Cardiac septum (tissue), 1 donor: ENCODE results near the gene PLXNA2. TPM values are rescaled to one million over a fixed set of nuclear protein-coding genes. Genes with fewer than 3 reads are reported as not detected.

ENCODE experiments used
- DNase-seq: peaks from one replicate; pipeline ENCODE4 v3.0.0-alpha.2; 2020; ENCODE audit warnings: low spot score
- intact Hi-C: fragments of 100-400 bp; cut with DNase I; formaldehyde crosslinking; loops from one replicate; pipeline ENCODE4 v1.14.0; 2022
- total RNA-seq: library from RNA; stranded (reverse); fragmentation: NEBNext Ultra II Directional; extraction: Animal tissue kit (Norgen Biotek cat#: 25700); gene quantifications from one replicate; pipeline ENCODE4 v1.2.1, GENCODE V29; 2021
- donor health status: DM: no; HTN: no; CAD: no.

PLXNA2 gene
- total RNA-seq, 1 donor from 2014 or later: 23.8 TPM

DNA sequence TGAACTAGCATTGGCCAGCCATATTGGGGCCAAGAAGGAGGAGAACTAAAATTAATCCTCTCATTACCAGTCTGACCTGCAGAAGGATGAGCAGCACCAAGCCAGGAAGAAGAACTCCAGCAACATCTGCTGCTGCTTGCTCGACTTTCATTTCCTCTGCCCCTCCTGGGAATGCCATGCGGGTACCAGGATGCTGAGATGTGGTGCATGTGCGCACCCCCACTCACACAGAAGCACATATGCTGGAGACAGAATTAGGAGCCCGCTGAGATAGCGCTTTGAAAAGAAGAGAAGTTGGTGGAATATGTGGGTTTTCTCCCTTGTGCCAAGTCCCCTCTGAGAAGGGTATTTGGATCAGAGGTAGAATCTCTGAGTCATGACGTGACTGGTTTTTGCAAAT, 70.4 kb downstream of the PLXNA2 start:
- no peak for DNase-seq

DNA sequence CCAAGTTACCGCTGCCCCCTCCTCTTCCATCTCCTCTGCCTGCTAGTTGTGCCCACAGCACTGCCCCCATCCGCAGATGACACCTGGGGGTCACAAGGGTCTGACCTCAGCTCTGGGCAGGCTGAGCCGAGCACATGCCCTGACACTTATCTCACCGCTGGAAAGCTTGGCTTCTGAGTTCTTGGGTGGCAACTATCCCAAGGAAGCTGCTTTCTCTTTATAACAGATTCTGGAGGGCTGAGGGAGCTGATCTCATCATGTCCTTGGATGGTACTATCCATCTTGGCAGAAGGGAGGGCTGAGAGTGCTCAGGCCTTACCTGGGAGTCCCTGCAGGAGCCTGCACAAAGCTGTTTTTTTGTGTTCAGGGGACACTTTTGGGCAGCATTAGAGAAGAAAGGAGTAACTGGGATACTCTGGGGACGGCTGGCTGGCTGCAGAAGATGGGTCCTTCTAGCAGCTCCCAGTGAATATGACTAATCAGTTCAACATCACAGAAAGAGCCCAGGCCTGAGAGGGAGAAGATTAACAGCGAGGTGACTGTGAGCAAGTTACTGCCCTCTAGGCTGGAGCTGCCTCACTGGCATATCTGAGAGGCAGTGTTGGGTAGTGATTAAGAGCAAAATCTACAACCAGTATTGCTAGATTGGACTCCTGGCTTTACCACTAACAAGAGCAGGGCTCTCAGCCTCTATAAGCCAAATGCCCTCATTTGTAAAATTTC, 71.6 kb downstream of the PLXNA2 start:
- intact Hi-C loops: loop anchor here (5.0 kb wide), 1 partner anchor 40 kb away; no protein-coding TSS in a partner anchor
- no peak for DNase-seq

More for the DNA sequence above, 70.4 kb downstream of the PLXNA2 start:
- intact Hi-C loops: loop anchor here (5.0 kb wide), 1 partner anchor 39 kb away; no protein-coding TSS in a partner anchor

DNA sequence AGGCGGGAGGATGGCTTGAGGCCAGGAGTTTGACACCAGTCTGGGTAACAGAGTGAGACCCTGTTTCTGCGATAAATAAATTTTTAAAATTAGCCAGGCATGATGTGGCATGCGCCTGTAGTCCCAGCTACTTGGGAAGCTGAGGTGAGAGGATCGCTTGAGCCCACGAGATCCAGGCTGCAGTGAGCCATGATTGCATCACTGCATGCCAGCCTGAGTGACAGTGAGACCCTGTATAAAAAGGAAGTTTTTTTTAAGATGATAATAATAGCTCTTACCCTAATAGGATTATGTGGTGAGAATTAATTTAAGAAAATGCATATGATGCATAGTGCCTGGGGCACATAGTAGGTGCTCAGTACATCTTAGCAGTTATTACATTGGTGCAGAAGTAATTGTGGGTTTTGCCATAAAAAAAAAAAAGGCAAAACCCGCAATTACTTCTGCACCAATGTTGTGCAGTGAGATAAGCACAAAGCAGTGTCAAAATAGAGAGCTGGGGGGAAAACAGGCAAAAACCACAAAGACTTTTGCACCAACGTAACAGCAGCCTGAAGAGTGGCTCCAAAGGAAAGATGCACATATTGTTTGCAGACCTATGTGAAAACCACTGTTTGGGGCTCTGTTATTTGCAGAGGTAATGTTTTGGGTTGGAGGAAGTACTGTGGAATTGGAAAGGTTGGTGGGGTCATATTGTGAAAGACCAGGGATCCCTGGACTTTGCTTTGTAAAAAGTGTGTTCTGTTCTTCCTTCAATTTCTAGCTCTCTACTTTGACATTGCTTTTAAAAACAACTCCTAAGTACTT, 72.4 kb downstream of the PLXNA2 start:
- intact Hi-C loops: loop anchor here (5.0 kb wide), 1 partner anchor 40 kb away; no protein-coding TSS in a partner anchor
- no peak for DNase-seq

DNA sequence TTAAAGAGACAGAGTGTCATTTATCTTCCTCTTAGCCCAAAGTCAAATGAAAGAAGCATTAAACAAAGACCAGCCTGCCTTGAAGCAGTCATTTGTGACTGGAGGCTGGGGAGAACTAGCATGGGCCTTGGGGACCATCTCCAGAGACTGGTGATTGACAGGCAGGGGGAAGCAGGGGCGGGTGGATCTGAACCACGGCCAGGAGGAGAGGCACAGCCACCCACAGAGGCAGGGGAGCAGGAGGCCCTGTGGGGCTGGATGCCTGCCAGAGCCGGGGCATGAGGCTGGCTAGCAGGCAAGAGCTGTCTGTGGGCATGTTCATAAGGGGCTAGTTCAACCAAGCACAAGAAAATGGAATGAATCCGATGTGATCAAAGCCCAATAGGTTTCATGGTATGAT, 73.9 kb downstream of the PLXNA2 start:
- intact Hi-C loops: loop anchor here (5.0 kb wide), 1 partner anchor 42 kb away; no protein-coding TSS in a partner anchor

DNA sequence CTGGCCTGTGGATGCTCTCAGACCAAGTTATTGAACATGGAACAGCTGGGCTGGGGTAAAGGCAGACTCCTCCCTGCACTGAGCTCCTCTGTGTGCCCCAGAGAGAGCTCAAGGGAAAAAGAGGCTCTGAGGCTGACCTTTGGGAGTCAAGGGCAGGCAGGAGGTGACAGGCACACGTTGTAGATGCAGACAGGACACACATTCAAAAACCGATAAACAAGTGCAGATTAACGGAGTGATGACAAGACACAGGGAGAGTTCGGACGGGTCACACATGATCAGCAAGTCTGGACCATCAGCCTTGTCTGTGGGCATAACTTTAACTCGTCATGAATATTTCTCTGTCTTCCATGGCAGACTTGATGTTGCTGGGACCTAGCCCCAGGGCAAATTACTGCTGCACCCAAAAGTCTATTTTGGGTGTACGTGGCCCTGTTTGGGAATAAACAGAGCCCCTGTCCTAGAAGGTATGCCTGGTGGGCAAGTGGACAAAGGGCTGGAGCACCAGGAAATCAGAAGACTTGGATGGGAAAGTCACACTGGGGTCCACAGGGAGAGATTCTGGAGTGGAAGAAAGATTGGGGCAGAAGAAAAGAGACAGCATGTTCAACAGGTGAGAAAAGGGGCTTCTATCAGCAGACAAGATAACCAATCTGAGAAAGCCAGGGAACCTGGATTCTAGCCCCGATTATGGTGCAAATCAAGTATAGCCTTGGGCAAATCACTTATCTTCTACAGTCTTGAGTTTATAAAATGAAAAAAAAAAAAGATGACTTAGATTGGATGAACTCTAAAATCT, 74.9 kb downstream of the PLXNA2 start:
- intact Hi-C loops: no loop called here
- no peak for DNase-seq

More for the DNA sequence above, 73.9 kb downstream of the PLXNA2 start:
- DNase-seq: peak; percentile 82

DNA sequence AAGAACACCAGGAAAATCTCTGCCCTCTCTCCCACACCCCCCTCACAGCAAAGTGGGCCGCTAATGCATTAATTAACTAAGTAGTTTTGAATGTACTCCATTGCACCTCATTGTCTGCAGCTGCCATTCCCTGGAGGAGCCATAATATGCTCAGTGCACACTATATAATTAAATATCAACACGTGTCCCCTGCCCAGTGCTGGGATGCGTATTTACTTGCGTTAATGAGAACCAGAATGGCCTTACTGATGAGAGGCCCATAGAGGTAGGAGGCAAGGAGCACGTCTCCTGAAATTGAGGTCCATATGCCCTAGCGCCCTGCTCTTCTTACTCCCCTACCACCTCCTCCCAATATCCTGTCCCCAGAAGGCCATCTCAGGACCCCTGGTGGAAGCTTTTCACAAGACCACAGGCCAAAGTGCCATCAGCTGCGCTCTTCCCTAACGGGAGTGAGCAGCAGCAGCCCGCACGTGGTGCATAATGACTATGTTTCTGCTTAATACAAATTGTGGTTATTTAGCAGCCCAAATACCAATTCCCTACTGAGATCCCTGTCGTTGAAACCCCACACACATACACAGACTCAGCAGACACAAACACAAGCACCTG, 76.8 kb downstream of the PLXNA2 start:
- intact Hi-C loops: no loop called here
- DNase-seq: no peak

DNA sequence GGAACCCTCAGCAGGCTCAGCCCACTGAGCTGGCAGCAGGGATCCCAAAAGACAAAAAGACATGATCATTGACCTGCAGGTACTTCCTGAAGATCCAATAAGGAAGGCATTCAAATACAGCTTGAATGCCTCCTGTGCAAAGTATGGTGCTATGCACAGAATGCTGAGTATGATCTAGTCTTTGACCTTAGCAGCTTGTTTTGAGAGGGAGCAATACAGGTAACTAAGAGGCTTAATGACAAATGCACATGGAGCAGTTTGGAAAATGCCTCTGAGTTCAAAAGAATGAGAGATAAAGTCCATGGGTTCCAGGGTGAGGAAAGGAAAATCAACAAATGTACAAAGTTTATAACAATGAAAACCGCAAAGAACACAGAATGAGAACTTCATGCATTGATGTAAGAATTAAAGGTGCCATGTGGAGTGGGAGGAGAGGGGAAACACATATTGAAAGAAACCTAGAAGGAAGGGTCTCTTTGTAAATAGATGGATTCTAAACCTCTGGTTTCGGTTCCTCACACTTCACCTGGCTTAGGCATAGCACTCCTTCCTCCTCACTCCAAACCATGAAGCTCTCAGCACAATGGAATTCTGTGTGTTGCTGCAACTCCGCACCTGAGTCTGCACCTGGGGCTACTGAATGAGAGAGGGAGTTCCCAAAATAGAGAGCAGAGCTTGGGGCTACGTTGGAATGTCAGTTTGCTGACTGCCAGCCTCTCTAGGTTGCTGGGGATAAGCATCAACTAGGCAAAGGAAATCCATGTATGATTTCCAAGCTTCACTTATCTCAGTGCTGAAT, 77.6 kb downstream of the PLXNA2 start:
- intact Hi-C loops: no loop called here
- no peak for DNase-seq

DNA sequence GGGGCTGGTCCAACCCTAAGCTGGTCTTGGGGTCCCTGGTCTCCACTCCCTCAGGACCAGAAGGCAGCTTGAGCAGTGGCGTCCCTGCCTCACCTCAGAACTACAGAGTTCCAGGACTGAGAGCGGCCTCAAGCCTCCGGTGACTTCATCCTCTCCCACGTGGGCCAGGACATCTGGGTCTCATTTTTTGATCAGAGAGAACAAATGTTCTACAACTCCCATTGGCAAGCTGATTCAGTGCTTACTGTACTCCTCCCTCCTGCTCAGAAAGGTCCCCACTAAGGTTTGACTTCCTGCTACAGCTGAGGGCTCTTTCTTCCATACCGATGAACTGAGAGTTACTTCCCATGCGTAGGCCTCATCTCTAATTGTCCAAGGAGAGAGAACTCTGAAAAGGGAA, 78.5 kb downstream of the PLXNA2 start:
- no peak for DNase-seq
- intact Hi-C loops: no loop called here

DNA sequence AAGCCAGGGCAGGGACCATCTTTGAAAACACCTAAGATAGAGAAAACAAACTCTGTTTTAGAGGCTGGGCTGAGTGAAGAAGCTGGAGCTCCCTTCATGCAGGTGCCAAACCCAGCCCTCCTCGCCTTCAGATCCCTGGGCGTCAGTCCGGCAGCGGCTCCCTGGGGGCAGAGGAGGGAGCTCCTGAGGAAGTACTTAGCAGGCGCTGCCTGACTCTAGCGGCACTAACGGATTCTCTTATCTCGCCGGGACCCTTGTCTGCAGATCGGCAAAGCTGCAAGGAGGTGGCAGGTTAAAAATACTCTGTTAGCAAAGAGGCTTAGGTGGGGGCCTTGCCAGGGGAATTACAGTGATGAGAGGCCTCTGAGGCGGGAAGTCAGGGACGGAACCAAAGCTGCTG, 79.6 kb downstream of the PLXNA2 start:
- intact Hi-C loops: no loop called here
- DNase-seq: no peak

DNA sequence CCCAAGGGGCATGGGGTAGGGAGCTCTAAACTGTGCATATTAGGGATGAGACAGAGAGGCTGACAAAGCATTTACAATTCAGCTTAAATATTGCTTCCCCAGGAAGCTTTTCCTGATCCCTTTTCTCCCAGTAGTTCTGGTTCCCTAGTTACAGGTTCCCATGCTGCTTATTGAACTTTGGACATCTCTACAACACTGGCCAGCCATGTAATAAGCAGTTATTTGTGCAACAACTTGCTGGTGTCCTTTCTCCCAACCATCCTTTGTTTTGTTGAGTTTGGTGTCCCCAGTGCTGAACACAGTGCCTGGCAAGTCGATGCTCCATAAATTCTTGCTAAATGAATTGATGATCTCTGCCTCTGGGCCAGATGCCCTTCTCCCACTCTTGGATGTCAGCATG, 80.6 kb downstream of the PLXNA2 start:
- no peak for DNase-seq
- intact Hi-C loops: no loop called here

DNA sequence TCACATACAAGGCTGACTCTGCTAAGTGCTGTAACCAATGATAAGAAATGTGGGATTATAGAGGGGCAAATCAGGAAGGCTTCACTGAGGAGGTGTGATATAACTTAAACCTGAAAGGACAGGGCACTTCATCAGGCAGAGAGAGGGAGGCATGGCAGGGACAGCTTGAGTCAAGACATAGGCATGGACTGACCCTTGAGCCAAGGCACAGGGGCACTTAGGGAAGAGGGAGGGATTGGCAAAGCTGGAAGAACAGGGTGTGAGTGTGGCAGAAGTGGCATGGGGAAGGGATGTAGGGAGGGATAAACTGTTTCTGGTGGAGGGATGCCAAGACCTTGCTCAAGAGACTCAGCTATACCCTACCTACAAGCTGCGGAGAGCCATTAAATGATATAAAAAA, 81.3 kb downstream of the PLXNA2 start:
- intact Hi-C loops: loop anchor here (1.0 kb wide), 1 partner anchor 76 kb away; no protein-coding TSS in a partner anchor
- no peak for DNase-seq

DNA sequence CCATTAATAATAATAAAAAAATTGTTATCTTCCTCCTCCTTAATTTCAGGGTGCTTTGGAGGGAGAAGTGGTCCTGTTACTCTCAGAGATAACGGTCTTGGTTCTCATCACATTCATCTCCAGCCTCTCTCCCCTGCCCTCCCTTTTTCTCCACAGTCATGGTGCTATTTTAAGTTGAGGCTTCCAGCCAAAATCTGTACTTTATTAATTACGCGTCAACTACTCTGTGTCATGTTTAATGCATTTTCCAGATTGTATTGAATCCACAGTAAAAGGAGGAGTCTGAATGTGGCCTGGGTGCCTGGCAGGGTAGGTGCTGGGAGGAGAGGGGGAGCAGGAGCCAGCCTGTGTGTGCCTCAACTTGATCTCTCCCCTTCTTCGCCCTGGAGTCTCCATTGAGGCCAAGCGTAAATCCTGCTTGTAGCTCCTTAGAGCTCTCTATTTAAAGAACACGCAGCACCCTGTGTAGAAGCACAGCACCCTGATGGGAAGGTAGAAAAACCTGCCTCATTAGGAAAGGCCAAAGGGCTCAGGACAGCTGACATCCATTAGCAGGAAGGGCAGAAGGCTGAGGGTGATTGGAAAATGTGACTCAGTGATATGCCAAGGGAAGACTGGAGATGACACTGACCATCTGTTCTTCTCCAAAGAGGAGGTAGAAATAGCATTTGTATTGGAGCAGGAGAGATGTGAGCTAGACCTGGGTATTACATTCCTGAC, 82.4 kb downstream of the PLXNA2 start:
- intact Hi-C loops: loop anchor here (1.0 kb wide), 1 partner anchor 77 kb away; no protein-coding TSS in a partner anchor

DNA sequence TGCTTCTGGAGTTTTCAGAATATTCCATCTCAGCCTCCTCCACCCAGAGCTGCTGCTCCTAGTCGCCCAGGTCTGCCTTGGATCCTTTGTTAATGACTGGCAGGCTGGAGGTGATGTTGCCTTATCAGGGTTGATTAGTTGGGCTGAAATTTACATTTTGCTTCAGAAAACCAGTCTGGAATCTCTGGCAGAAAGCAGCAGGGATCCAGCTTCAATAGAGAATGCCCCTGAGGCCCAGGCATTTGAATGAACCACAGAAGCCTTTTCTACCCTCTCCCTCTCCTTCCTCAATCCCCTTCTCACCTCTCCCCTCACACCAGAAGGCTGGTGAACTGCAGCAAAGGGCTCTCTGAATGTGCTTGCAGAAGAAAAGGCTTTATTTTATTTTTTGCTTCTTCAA, 83.2 kb downstream of the PLXNA2 start:
- intact Hi-C loops: no loop called here
- DNase-seq: no peak

More for the DNA sequence above, 82.4 kb downstream of the PLXNA2 start:
- no peak for DNase-seq

DNA sequence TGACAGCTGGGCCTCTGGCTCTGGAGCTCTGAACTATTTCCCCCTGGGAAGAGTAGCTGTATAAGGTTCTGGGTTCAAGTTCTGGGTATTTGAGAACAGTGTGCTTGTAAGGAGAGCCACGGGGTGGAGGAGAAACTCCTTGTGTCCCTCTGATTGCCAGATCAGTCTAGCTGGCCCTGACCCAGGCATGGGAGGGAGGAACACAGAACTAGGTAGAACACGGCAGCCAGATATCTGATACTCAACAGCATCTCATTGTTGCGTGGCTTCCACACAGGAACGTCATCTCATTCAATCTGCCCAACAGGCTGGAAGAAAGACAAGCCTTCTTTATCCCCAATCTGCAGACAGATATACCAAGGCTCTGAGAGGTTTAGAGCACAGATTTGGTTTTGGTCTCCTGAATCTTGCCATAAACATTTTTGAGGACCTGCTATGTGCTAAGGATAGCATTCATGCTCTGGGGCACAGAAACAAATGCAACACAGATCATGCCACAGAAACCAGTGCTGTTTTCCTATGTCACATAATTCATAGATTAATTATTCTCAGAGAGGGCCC, 83.8 kb downstream of the PLXNA2 start:
- DNase-seq: no peak
- intact Hi-C loops: no loop called here

DNA sequence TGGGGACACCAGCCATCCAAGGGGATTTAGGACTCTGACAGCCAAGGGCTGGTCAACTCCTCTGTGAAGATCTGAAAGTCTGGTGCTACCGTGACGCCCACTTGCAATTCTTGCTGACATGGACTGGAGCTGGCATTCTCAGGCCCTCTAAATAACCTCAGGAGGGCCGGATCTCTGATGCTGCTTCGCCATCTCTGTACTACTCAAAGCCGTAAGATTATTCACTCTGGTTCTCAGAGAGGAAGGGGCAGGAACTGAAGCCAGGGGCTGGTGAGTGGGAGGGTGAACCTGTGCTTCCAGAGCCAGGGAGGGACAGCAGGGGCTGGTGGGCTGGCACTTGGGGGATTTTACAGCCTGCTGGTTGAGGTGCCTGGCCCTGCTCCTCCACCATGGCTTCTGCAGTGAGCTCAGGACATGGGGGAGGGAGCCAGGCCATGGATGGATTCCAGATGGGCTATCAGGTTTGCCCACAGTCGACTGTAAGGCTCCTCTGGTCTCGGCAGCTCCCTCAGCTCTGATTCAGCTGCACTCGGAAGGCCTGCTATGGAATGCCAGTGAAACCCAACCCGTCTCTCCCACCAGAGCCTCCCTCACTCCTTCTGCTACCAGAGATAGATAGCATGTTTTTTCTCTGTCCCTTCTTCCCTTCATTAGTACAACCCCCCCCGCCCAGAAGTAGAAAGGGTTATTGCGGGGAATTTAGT, 84.5 kb downstream of the PLXNA2 start:
- intact Hi-C loops: no loop called here

DNA sequence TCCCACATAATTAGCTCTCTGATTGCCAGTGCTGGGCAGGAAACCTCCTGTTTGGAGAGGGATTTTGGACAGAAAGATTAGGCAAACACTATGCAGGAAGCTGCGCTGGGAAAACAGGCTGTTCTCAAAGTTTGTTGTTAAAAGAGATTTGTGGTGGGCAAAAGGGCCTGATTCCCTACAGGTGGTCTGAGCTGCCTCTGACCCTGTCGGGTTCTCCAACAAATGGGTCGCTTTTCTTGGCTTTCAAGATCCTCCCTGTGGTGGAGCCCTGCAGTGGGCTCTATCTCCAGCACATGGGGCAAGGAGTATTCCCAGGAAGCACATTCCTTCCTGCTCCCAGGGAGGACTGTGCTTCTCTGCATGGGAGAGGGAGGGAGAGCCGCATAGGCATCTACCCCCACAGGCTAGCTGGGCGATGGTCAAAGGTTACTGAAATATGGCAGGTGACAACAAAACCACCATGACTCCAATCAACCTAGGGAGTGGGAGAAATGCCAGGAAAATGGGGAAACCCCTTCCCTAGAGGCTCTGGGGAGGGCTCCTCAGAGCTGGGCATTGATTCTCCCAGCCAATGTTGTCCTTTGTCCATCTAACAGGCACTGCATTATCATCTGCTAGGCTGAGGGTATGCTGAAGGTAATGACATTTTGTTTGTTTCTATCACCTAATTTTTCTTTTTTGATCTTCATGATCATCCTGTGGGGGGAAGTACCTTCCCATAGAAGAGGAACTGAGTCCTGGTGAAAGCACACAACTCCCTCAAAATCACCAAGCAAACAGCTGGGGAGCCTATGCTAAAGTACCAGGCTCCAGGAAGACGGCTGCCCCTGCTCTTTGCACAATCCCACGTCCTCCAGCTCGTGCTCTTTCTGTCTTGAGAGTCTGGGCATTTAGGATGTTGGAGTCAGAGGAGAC, 85.3 kb downstream of the PLXNA2 start:
- DNase-seq: no peak
- intact Hi-C loops: no loop called here

More for the DNA sequence above, 84.5 kb downstream of the PLXNA2 start:
- DNase-seq: no peak
